ENCODE results near the gene PRKD1. TPM values are rescaled to one million over a fixed set of nuclear protein-coding genes. Genes with fewer than 3 reads are reported as not detected.

PRKD1 gene
- total RNA-seq, 2 donors from 2014 or later: 1.0 to 2.8 TPM

- intact Hi-C loops (cut with DNase I): no loop called here
- TF ChIP-seq CTCF (IDR thresholded peaks at IDR 0.05): no peak
- H3K4me1 ChIP-seq: no peaks in the 10 kb centered on the region
- no peak overlapping the region for H3K9ac ChIP-seq (ENCODE audit: low read depth in 2 of 2, low read length in 2 of 2)
- H3K9me3 ChIP-seq: no peaks in the 10 kb centered on the region
- no peaks in the 10 kb centered on the region for H3K27me3 ChIP-seq
- H3K4me3 ChIP-seq: no peak overlapping the region
- no peaks in the 10 kb centered on the region for H3K36me3 ChIP-seq
- DNase-seq: no peak
- no peak overlapping the region for H3K27ac ChIP-seq
Observed at GRCh38 chr14:29527286-29527685, 400.4 kb downstream of the PRKD1 start.

All from colonic mucosa (tissue), 4 donors.